ENCODE data around the gene TTI1. TPM values are rescaled to one million over a fixed set of nuclear protein-coding genes. Genes with fewer than 3 reads are reported as not detected.
A peak's percentile ranks its signal among the peaks of the same experiment; 100 is the strongest.

Gene TTI1
- total and polyA plus RNA-seq, 2 of the 13 experiments (the other 11 are each of a cell fraction or from before 2014, with no cell fraction given) = 22.9 to 39.8 TPM

GRCh38 chr20:38033330-38034107 lies at the start of gene TTI1, which contains the start of gene RPRD1B (continued):
- TF ChIP-seq ZNF558 (CRISPR knock-in tag; IDR thresholded peaks at IDR 0.05; ENCODE audit: borderline replicate concordance) = peak; percentile 99; the same call in 1 of the 2 replicates
- peak; percentile 84; the same call in 1 of the 2 replicates for TF ChIP-seq HBP1 (CRISPR knock-in tag; IDR thresholded peaks at IDR 0.05; ENCODE audit: low read depth)
- TF ChIP-seq HOXA3 (CRISPR knock-in tag; IDR thresholded peaks at IDR 0.05) = peak; percentile 99
- peak; percentile 100 for TF ChIP-seq CREM (IDR thresholded peaks at IDR 0.05)
- TF ChIP-seq CREM (CRISPR knock-in tag; IDR thresholded peaks at IDR 0.05) = peak; percentile 97
- TF ChIP-seq MEIS2 (CRISPR knock-in tag; IDR thresholded peaks at IDR 0.05) = peak; percentile 38; the same call in 1 of the 2 replicates
- TF ChIP-seq TFAP4 (IDR thresholded peaks at IDR 0.05; ENCODE audit: borderline replicate concordance, low read depth) = peak; percentile 47; the same call in 1 of the 2 replicates
- peak; percentile 88 for TF ChIP-seq MYNN (CRISPR knock-in tag; IDR thresholded peaks at IDR 0.05; ENCODE audit: low read depth)
- TF ChIP-seq ZBTB8A (CRISPR knock-in tag; IDR thresholded peaks at IDR 0.05; ENCODE audit: borderline replicate concordance, low read depth) = 0 out of 2 replicates have a peak, but pooled peaks have one; percentile 7
- TF ChIP-seq MIXL1 (CRISPR knock-in tag; IDR thresholded peaks at IDR 0.05) = peak; percentile 87
- 0 out of 2 replicates have a peak, but pooled peaks have one; percentile 7 for TF ChIP-seq ZNF652 (CRISPR knock-in tag; IDR thresholded peaks at IDR 0.05; ENCODE audit: borderline replicate concordance, low read depth)
- TF ChIP-seq ZNF615 (CRISPR knock-in tag; IDR thresholded peaks at IDR 0.05; ENCODE audit: borderline replicate concordance) = no peak
- no peak; the same call in 1 of the 2 replicates for TF ChIP-seq KLF9 (CRISPR knock-in tag; IDR thresholded peaks at IDR 0.05; ENCODE audit: low read depth)
- peak; percentile 91 for TF ChIP-seq ZNF704 (CRISPR knock-in tag; IDR thresholded peaks at IDR 0.05; ENCODE audit: borderline replicate concordance)
- TF ChIP-seq RFXAP (CRISPR knock-in tag; IDR thresholded peaks at IDR 0.05; ENCODE audit: borderline replicate concordance) = peak; percentile 84; the same call in 1 of the 2 replicates
- TF ChIP-seq PAWR (CRISPR knock-in tag; IDR thresholded peaks at IDR 0.05; ENCODE audit: borderline replicate concordance) = peak; percentile 90; the same call in 1 of the 2 replicates
- TF ChIP-seq ZNF468 (CRISPR knock-in tag; IDR thresholded peaks at IDR 0.05) = peak; percentile 79; the same call in 1 of the 2 replicates
- no peak for TF ChIP-seq DNMT3B (CRISPR knock-in tag; conservative IDR thresholded peaks at IDR 0.05)
- no peak for TF ChIP-seq NFE2L2 (IDR thresholded peaks at IDR 0.05; ENCODE audit: low read length)
- TF ChIP-seq ZC3H13 (CRISPR knock-in tag; IDR thresholded peaks at IDR 0.05) = peak; percentile 95
- TF ChIP-seq RFXANK (CRISPR knock-in tag; IDR thresholded peaks at IDR 0.05) = no peak
- TF ChIP-seq GPN1 (CRISPR knock-in tag; IDR thresholded peaks at IDR 0.05; ENCODE audit: borderline replicate concordance) = no peak
- TF ChIP-seq ZKSCAN5 (CRISPR knock-in tag; IDR thresholded peaks at IDR 0.05) = no peak
- peak; percentile 42 for TF ChIP-seq ZFP36 (IDR thresholded peaks at IDR 0.05; ENCODE audit: borderline replicate concordance, low read depth, low read length, partially characterized antibody)
- no peak for TF ChIP-seq HMGA1 (CRISPR knock-in tag; conservative IDR thresholded peaks at IDR 0.05)

Measured in HepG2 (cell line).